Thoracic aorta (tissue), 2 donors: ENCODE measurements around the gene ZNF367. TPM values are rescaled to one million over a fixed set of nuclear protein-coding genes. Genes with fewer than 3 reads are reported as not detected.

ENCODE experiments used
- ATAC-seq: fragments of 150-250 bp; one replicate; pipeline ENCODE4 v1.8.0; 2017; ENCODE audit warnings: low read depth; ENCODE audit not compliant: insufficient number of reproducible peaks, low FRiP score
- DNase-seq: peaks from one replicate; pipeline ENCODE4 v3.0.0-alpha.2; 2020; ENCODE audit warnings: low spot score
- H3K27ac ChIP-seq, 2 donors: fragments of 200-600 bp; sonication (generic); 1 replicate in 1 of 2; 2 replicates in 1 of 2; pipeline ENCODE4 v1.5.1; 2016; ENCODE audit warnings: mild to moderate bottlenecking in 2 of 2, moderate library complexity in 2 of 2
- H3K27me3 ChIP-seq: fragments of 200-600 bp; sonication (generic); replicated peaks from 2 replicates; pipeline ENCODE4 v1.6.0; 2016; ENCODE audit warnings: mild to moderate bottlenecking; ENCODE audit not compliant: insufficient read depth
- H3K36me3 ChIP-seq: fragments of 200-600 bp; sonication (generic); one replicate; pipeline ENCODE4 v1.5.1; 2016
- H3K4me1 ChIP-seq, 2 donors: fragments of 200-600 bp; sonication (generic); 1 replicate in 1 of 2; 2 replicates in 1 of 2; pipeline versions ENCODE4 v1.5.1 to v1.6.0; 2016; ENCODE audit warnings: low read depth in 2 of 2, mild to moderate bottlenecking in 1 of 2; ENCODE audit not compliant: control insufficient read depth in 1 of 2
- H3K4me3 ChIP-seq: fragments of 200-600 bp; sonication (generic); 2 replicates; pipeline ENCODE4 v1.5.1; 2016; ENCODE audit warnings: mild to moderate bottlenecking
- H3K9me3 ChIP-seq: fragments of 200-600 bp; sonication (generic); 2 replicates; pipeline ENCODE4 v1.5.1; 2016
- total RNA-seq, 2 donors: library from RNA; depleted of rRNA; stranded (reverse); fragments of >200 nt; gene quantifications; one replicate each; pipeline versions ENCODE4 v1.1.0 to v1.2.3, GENCODE V29; 2016
- TF ChIP-seq, protein P1 (sequence below): fragments of 200-600 bp; sonication (generic); IDR thresholded peaks from one replicate; pipeline ENCODE4 v1.5.1; 2019; ENCODE audit warnings: antibody characterized with exemption

ZNF367 gene
- total RNA-seq, 2 donors from 2014 or later, result 1.3 to 2.6 TPM

DNA sequence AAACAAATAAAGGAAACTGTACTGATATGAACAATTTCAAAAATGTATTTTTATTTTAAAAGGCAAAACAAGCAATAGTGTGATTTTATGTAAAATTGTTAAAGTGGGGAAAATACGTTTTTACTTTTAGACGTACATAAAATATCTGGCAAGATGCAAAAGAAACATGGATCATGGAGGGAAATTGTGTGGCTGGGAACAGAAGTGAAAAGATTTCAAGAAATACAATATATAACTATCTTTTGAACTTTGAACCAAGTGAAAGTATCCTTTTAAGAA is 1.5 kb upstream of the ZNF367 start:
- DNase-seq, result no peak
- Histone ChIP-seq H3K36me3 (no peaks in the 10 kb centered on the region), H3K27ac (peak overlapping the region; percentile 99 to 100), H3K4me3 (peak overlapping the region; percentile 99), H3K4me1 (peaks cover 24 to 29% of the 10 kb centered on the region in 2 donors), H3K27me3 (no peaks in the 10 kb centered on the region), H3K9me3 (no peaks in the 10 kb centered on the region)
- TF ChIP-seq, protein P1, sequence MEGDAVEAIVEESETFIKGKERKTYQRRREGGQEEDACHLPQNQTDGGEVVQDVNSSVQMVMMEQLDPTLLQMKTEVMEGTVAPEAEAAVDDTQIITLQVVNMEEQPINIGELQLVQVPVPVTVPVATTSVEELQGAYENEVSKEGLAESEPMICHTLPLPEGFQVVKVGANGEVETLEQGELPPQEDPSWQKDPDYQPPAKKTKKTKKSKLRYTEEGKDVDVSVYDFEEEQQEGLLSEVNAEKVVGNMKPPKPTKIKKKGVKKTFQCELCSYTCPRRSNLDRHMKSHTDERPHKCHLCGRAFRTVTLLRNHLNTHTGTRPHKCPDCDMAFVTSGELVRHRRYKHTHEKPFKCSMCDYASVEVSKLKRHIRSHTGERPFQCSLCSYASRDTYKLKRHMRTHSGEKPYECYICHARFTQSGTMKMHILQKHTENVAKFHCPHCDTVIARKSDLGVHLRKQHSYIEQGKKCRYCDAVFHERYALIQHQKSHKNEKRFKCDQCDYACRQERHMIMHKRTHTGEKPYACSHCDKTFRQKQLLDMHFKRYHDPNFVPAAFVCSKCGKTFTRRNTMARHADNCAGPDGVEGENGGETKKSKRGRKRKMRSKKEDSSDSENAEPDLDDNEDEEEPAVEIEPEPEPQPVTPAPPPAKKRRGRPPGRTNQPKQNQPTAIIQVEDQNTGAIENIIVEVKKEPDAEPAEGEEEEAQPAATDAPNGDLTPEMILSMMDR, result no peak
- no peak for ATAC-seq

DNA sequence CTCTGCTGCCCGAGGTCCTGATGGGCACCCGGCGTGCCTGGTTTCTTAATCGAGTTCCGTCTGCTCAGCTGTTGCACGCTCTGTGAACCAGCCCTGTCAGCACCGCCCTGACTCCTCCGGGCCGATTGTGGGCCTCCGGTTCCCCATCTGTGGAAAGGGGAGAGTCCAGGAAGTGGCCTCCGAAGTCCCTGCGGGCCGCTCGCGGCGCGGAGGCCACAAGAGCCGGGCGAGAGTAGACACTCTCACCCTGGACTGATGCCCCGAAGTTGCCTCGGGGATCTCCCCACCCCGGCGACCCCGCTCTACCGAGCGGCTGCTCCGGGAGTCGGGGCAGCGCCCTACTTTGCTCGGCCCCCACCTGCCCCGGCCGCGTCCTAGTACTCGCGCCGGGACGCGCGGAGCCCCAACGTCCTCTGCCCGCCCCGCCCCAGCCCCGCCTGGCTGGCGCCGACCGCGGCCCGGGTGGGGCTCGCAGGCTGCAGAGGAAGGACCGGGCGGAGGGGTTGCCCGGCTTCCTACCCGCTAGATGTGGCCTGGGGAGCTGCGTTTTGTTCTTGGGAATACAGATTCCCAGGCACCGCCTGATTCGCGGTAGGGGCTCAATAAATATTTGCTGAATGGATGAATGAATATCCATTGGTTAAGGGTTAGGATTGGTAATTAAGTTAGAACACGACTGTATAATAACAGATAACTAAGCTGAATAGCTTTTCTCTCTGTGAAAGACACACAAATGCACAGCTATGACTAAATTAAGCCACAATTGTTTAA is 935 bp upstream of the ZNF367 start:
- Histone ChIP-seq H3K36me3 (no peaks in the 10 kb centered on the region), H3K9me3 (no peaks in the 10 kb centered on the region), H3K4me3 (peak overlapping the region; percentile 99), H3K27ac (peak overlapping the region; percentile 99 to 100), H3K4me1 (peaks cover 24 to 29% of the 10 kb centered on the region in 2 donors), H3K27me3 (no peaks in the 10 kb centered on the region)
- peak; percentile 29 for ATAC-seq
- DNase-seq, result no peak
- TF ChIP-seq, protein P1, result no peak

DNA sequence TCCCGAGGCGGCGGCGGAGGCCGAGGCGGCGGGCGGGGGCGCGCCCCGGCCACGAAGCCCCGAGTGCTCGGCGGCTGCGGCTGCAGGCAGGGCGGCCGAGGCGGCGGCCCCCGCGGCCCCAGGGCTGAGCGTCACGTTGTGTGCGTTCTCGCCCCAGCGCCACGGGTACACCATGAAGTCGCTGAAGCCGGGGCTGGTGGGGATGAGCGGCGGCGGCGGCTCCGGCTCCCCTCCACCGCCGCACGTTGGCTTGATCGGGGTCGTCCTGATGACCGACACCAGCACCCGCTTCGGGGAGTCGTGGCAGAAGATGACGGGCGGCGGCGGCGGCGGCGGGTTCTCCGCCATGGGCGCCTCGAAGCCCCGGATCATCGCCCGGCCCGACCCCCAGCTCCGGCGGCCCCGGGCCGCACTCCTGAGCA is 498 bp downstream of the ZNF367 start:
- no peaks in the 10 kb centered on the region for H3K36me3 ChIP-seq
- ATAC-seq (no peak), DNase-seq (no peak)
- TF ChIP-seq, protein P1, result no peak
- H3K4me3 ChIP-seq, result peak overlapping the region; percentile 99
- H3K4me1 ChIP-seq, result peaks cover 24 to 29% of the 10 kb centered on the region in 2 donors
- peak overlapping the region; percentile 92 to 100 for H3K27ac ChIP-seq
- no peaks in the 10 kb centered on the region for H3K9me3 ChIP-seq
- no peaks in the 10 kb centered on the region for H3K27me3 ChIP-seq

DNA sequence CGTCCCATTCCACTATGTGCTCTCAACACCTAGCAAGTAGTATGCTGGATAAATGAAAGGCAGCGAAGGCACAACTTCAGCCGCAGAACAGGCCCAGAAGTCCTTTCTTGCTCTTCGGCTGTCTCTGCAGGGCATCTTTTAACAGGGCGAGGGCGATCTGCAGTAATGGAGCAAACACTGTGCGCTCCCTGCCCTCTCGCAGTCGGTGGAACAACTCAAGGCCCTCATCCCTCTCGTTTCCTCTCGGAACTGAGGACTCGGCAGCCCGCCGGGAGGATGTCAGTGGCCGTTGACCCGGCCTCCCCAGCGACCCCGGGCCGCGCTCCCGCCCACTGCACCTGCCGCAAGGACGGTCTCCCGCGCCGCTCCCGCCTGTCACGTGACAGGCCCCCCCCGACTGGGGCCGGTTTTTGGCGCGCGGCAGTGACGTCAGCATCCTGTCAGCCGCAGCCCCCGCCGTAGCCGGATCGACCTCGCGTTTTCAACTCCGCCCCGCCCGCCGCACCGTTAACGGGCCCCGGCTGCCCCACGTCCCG is 1.1 kb downstream of the ZNF367 start:
- Histone ChIP-seq H3K4me1 (peaks cover 24 to 29% of the 10 kb centered on the region in 2 donors), H3K36me3 (no peaks in the 10 kb centered on the region), H3K4me3 (peak overlapping the region; percentile 99), H3K27me3 (no peaks in the 10 kb centered on the region), H3K27ac (peak overlapping the region; percentile 88 to 100), H3K9me3 (no peaks in the 10 kb centered on the region)
- DNase-seq (peak; percentile 52), ATAC-seq (peak; percentile 30)
- TF ChIP-seq, protein P1, result peak; percentile 19

DNA sequence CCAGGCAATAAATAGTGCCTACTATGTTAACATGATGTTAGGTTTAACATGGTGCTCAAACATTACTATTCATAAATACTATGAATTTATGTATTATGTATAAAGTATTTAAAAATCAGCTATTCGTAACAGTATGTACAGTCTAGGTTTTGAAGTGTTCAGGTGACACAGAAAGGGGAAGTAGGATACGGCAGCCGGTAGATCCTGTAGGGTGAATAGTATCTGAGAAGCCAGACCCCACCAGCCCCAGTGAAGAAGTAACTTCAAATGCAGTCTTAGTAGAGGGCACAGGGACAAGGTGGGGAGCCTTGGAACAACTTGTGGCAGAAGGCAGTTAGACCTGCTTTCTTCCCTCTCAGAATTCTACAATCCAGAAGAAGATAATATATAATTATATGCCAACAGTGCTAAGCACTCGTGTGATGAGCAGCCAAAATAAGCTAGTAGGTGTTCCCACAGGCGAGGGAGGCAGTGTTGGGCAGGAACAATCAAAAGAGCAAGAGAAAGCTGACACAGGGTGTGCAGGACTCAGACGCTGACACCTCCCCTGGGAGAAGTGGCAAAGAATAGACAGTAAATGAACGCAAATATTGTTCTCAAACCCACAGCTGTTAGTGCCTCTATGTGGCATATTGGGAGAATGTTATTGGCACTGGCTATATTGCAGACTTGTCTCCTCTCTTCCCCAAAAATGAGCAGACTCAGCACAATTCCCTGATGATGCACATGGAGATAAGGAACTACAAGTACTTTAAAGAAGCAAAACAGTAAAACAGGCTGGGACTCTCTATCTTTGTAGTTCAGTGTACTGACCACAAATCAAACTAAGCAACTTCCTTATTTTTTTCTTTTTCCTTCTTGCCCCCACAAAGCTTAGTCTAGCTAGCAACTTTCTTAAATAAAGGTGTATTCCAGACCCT is 4.6 kb downstream of the ZNF367 start:
- Histone ChIP-seq H3K27ac (no peak overlapping the region), H3K4me3 (no peak overlapping the region)

More for the DNA sequence above, 4.6 kb downstream of the ZNF367 start:
- Histone ChIP-seq H3K36me3 (no peaks in the 10 kb centered on the region), H3K27me3 (no peaks in the 10 kb centered on the region), H3K9me3 (no peaks in the 10 kb centered on the region), H3K4me1 (peaks cover 5 to 6% of the 10 kb centered on the region in 2 donors)
- no peak for DNase-seq
- ATAC-seq, result no peak
- TF ChIP-seq, protein P1, result no peak
